ENCODE data around the gene PRKCSH.

PRKCSH gene

DNA sequence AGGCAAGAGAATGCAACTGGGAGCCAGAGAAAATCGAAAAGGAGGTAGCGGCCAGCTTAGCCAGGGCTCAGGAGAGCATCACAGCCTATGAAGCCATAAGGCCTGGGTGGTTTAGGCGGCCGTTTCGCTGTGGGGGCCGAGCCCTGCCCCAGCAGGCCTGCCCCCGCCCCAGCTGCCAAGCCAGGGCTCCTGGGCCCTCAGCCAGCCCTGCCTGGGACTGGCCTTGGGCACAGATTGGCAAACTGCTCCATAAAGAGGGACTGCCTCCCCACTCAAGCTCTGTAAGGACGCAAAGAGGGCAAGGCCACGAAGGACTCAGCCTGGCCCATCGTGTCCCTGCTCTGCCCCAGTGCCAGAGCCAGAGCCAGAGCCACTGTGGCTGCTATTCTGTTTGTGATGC, 60.0 kb downstream of the PRKCSH start:
- no peak for DNase-seq (ENCODE audit: low read depth)
- no peak overlapping the region for H3K4me3 ChIP-seq (ENCODE audit: control insufficient read depth, low read depth, low read length)
- TF ChIP-seq CTCF (IDR thresholded peaks at IDR 0.05; ENCODE audit: control insufficient read depth, insufficient read depth, low read depth, low read length, missing control alignments): no peak

GRCh38 chr19:11495885-11496284, 60.5 kb downstream of the PRKCSH start:
- no peak overlapping the region for H3K4me3 ChIP-seq (ENCODE audit: control insufficient read depth, low read depth, low read length)
- no peak for TF ChIP-seq CTCF (IDR thresholded peaks at IDR 0.05; ENCODE audit: control insufficient read depth, insufficient read depth, low read depth, low read length, missing control alignments)
- no peak for DNase-seq (ENCODE audit: low read depth)

DNA sequence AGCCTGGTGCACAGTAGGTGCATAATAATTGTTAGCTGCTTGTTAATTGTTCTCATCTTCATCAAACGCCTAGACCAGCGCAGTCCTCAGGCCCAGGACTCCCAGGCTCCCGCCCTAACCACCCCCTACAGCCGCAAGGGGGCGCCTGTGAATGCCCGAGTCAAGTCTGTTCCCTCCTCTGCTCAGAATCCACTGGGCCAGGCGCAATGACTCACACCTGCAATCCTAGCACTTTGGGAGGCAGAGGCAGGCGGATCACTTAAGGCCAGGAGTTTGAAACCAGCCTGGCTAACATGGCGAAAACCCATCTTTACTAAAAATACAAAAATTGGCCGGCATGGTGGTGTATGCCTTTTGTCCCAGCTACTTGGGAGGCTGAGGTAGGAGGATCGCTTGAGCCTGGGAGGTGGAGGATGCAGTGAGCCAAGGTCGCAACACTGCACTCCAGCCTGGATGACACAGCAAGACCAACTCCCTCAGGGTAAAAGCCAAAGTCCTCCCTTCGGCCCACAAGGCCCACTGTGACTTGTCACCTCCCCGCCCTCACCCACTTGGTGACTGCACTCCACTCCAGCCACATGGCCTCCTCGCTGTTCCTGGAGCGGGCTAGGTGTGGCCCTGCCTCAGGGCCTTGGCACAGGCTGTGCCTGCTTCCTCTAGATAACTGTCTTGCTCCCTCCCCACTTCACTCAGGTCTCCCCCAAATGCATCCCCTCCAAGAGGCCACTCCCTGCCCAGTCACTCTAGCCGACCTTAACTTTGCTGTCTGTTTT, 61.1 kb downstream of the PRKCSH start:
- peak; percentile 88 for TF ChIP-seq CTCF (IDR thresholded peaks at IDR 0.05; ENCODE audit: control insufficient read depth, insufficient read depth, low read depth, low read length, missing control alignments)
- peak; percentile 55 for DNase-seq (ENCODE audit: low read depth)

GRCh38 chr19:11499220-11499726, 63.8 kb downstream of the PRKCSH start:
- H3K4me3 ChIP-seq (ENCODE audit: control insufficient read depth, low read depth, low read length): no peak overlapping the region
- DNase-seq (ENCODE audit: low read depth): no peak
- no peak for TF ChIP-seq CTCF (IDR thresholded peaks at IDR 0.05; ENCODE audit: control insufficient read depth, insufficient read depth, low read depth, low read length, missing control alignments)

More for the DNA sequence above, 61.1 kb downstream of the PRKCSH start:
- no peak overlapping the region for H3K4me3 ChIP-seq (ENCODE audit: control insufficient read depth, low read depth, low read length)

DNA sequence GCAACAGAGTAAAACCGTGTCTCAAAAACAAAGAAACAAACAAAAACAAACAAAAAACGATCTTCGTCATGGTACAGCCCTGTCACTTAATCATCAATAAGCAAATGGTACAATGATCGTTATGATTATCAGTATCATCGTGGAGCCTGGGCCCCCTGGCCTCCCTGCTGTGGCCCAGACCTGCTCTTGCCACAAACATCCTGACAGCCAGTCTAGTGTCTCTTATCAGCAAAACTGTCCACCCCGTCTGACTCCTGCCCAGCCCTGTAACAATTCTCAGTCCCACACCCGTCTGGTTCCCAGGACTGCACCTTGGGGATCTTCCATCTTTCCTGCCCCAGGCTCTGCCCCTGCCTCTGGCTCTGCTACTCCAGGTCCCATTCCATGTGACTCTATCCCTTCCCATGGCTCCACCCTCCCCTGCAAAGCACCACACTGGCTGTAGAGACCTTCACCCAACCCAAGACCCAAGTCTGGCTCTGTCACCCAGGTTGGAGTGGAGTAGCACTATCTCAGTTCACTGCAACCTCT, 64.5 kb downstream of the PRKCSH start:
- TF ChIP-seq CTCF (IDR thresholded peaks at IDR 0.05; ENCODE audit: control insufficient read depth, insufficient read depth, low read depth, low read length, missing control alignments): no peak
- no peak for DNase-seq (ENCODE audit: low read depth)
- H3K4me3 ChIP-seq (ENCODE audit: control insufficient read depth, low read depth, low read length): no peak overlapping the region
